Measurements from ENCODE around the gene SCUBE1. TPM values are rescaled to one million over a fixed set of nuclear protein-coding genes. Genes with fewer than 3 reads are reported as not detected.

SCUBE1 gene
- total RNA-seq, 1 donor from 2014 or later: 2.9 TPM

- no peak for TF ChIP-seq CTCF (IDR thresholded peaks at IDR 0.05)
- Histone ChIP-seq H3K9me3 (no peaks in the 10 kb centered on the region), H3K4me3 (no peak overlapping the region), H3K27me3 (no peaks in the 10 kb centered on the region), H3K4me1 (no peaks in the 10 kb centered on the region), H3K36me3 (peaks cover 28 to 45% of the 10 kb centered on the region in 2 donors), H3K27ac (no peak overlapping the region)
- DNase-seq (ENCODE audit: low spot score in 2 of 2): no peak
- intact Hi-C loops (cut with DNase I): loop anchor here (10.0 kb wide), 1 partner anchor 1105 kb away; the partner anchor contains the start of genes NAGA, PHETA2 and SMDT1
Observed at GRCh38 chr22:43179911-43180195, 163.3 kb downstream of the SCUBE1 start.

- H3K27ac ChIP-seq: no peak overlapping the region
- no peaks in the 10 kb centered on the region for H3K27me3 ChIP-seq
- no peaks in the 10 kb centered on the region for H3K9me3 ChIP-seq
- no peak overlapping the region for H3K4me3 ChIP-seq
- DNase-seq (ENCODE audit: low spot score in 2 of 2): no peak
- H3K36me3 ChIP-seq: peaks cover 31 to 50% of the 10 kb centered on the region in 2 donors
- intact Hi-C loops (cut with DNase I): no loop called here
- no peaks in the 10 kb centered on the region for H3K4me1 ChIP-seq
- no peak for TF ChIP-seq CTCF (IDR thresholded peaks at IDR 0.05)
Observed at GRCh38 chr22:43179146-43179910, 163.8 kb downstream of the SCUBE1 start.

- H3K4me3 ChIP-seq: no peak overlapping the region
- H3K9me3 ChIP-seq: no peaks in the 10 kb centered on the region
- H3K4me1 ChIP-seq: no peaks in the 10 kb centered on the region
- H3K27me3 ChIP-seq: no peaks in the 10 kb centered on the region
- TF ChIP-seq CTCF (IDR thresholded peaks at IDR 0.05): no peak
- H3K36me3 ChIP-seq: peaks cover 47 to 64% of the 10 kb centered on the region in 2 donors
- no peak for DNase-seq (ENCODE audit: low spot score in 2 of 2)
- intact Hi-C loops (cut with DNase I): no loop called here
- H3K27ac ChIP-seq: no peak overlapping the region
Observed at GRCh38 chr22:43177479-43177878, 165.7 kb downstream of the SCUBE1 start.

- Histone ChIP-seq H3K4me3 (no peak overlapping the region), H3K9me3 (no peaks in the 10 kb centered on the region), H3K36me3 (peaks cover 59 to 75% of the 10 kb centered on the region in 2 donors), H3K27ac (no peak overlapping the region), H3K4me1 (no peaks in the 10 kb centered on the region), H3K27me3 (no peaks in the 10 kb centered on the region)
- DNase-seq (ENCODE audit: low spot score in 2 of 2): no peak
- intact Hi-C loops (cut with DNase I): no loop called here
- TF ChIP-seq CTCF (IDR thresholded peaks at IDR 0.05): no peak
Observed at GRCh38 chr22:43176090-43176489, 167.1 kb downstream of the SCUBE1 start.

GRCh38 chr22:43174941-43175531, 168.1 kb downstream of the SCUBE1 start:
- peaks cover 60 to 79% of the 10 kb centered on the region in 2 donors for H3K36me3 ChIP-seq
- no peak for DNase-seq (ENCODE audit: low spot score in 2 of 2)

More at GRCh38 chr22:43174941-43175531, 168.1 kb downstream of the SCUBE1 start:
- no peak overlapping the region for H3K4me3 ChIP-seq
- H3K27me3 ChIP-seq: no peaks in the 10 kb centered on the region
- TF ChIP-seq CTCF (IDR thresholded peaks at IDR 0.05): no peak
- no peaks in the 10 kb centered on the region for H3K4me1 ChIP-seq
- H3K27ac ChIP-seq: no peak overlapping the region
- no peaks in the 10 kb centered on the region for H3K9me3 ChIP-seq
- intact Hi-C loops (cut with DNase I): no loop called here
